ENCODE data around the gene BCAS1. TPM values are rescaled to one million over a fixed set of nuclear protein-coding genes. Genes with fewer than 3 reads are reported as not detected.

BCAS1 gene
- total RNA-seq, 4 donors from 2014 or later = 0.35 to 1.0 TPM; not detected in 2

- Histone ChIP-seq H3K4me3 (no peak overlapping the region), H3K36me3 (no peaks in the 10 kb centered on the region), H3K27me3 (no peaks in the 10 kb centered on the region), H3K4me1 (peaks cover 0 to 24% (median 9%) of the 10 kb centered on the region in 3 donors), H3K27ac (no peak overlapping the region), H3K9me3 (no peaks in the 10 kb centered on the region)
- WGBS, 2 donors (ENCODE audit: low coverage in 1 of 2) = 64 to 66% methylated on average over 3 of the region's 3 CpGs
- ATAC-seq = no peak
- no peak for TF ChIP-seq EP300 (IDR thresholded peaks at IDR 0.05)
- TF ChIP-seq, protein P1, sequence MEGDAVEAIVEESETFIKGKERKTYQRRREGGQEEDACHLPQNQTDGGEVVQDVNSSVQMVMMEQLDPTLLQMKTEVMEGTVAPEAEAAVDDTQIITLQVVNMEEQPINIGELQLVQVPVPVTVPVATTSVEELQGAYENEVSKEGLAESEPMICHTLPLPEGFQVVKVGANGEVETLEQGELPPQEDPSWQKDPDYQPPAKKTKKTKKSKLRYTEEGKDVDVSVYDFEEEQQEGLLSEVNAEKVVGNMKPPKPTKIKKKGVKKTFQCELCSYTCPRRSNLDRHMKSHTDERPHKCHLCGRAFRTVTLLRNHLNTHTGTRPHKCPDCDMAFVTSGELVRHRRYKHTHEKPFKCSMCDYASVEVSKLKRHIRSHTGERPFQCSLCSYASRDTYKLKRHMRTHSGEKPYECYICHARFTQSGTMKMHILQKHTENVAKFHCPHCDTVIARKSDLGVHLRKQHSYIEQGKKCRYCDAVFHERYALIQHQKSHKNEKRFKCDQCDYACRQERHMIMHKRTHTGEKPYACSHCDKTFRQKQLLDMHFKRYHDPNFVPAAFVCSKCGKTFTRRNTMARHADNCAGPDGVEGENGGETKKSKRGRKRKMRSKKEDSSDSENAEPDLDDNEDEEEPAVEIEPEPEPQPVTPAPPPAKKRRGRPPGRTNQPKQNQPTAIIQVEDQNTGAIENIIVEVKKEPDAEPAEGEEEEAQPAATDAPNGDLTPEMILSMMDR (IDR thresholded peaks at IDR 0.05) = no peak
- no peak for TF ChIP-seq POLR2A (IDR thresholded peaks at IDR 0.05)
- TF ChIP-seq POLR2AphosphoS5 (IDR thresholded peaks at IDR 0.05) = no peak
Measured at GRCh38 chr20:53930651-53931504, 139.5 kb downstream of the BCAS1 start.

DNA sequence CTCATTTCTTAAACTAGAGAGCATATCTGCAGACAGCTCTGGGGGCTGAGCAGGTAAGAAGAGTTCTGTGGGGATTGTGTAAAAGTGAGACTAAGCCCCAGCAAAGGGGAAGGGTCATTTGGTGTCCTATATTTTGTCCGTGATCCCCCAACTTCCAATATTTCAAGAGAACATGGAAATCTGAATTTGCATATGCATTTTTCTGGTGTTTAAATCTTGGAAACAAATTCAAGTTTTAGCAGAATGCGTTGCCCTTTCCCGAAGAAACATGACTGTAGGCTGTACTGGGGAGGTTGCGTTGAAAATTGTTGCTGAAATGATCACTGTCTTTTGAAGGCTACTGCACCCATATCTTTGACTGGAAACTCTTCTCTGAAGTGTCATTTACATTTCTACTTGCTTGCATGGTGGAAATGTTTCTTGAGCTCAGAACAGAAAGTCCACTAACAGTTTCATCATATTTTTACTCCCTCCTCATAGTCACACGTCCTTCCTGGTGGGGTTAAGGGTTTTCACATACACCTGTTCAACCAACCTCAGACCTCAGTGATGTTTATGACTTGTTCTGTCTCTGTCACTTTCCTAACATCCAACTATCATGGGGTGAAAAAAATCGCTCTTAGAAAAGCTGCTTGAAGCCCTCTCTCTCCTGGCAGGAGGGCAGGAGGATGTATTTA, 140.3 kb downstream of the BCAS1 start:
- Histone ChIP-seq H3K4me3 (no peak overlapping the region), H3K9me3 (no peaks in the 10 kb centered on the region), H3K27me3 (no peaks in the 10 kb centered on the region), H3K4me1 (peaks cover 0 to 17% (median 6%) of the 10 kb centered on the region in 3 donors), H3K27ac (no peak overlapping the region), H3K36me3 (no peaks in the 10 kb centered on the region)
- ATAC-seq = no peak
- TF ChIP-seq POLR2AphosphoS5 (IDR thresholded peaks at IDR 0.05) (no peak), POLR2A (IDR thresholded peaks at IDR 0.05) (no peak), EP300 (IDR thresholded peaks at IDR 0.05) (no peak)
- TF ChIP-seq, protein P1 (IDR thresholded peaks at IDR 0.05) = no peak
- 77 to 89% methylated on average over 4 to 6 of the region's 6 CpGs for WGBS, 2 donors (ENCODE audit: low coverage in 1 of 2)

GRCh38 chr20:53929399-53929798, 141.0 kb downstream of the BCAS1 start:
- H3K4me3 ChIP-seq = no peak overlapping the region
- no peak for ATAC-seq
- H3K27ac ChIP-seq = no peak overlapping the region
- WGBS, 2 donors (ENCODE audit: low coverage in 1 of 2) = 85 to 90% methylated on average over 2 of the region's 2 CpGs
- H3K27me3 ChIP-seq = no peaks in the 10 kb centered on the region
- no peaks in the 10 kb centered on the region for H3K9me3 ChIP-seq
- TF ChIP-seq EP300 (IDR thresholded peaks at IDR 0.05) (no peak), POLR2A (IDR thresholded peaks at IDR 0.05) (no peak), POLR2AphosphoS5 (IDR thresholded peaks at IDR 0.05) (no peak)
- TF ChIP-seq, protein P1 (IDR thresholded peaks at IDR 0.05) = no peak
- H3K36me3 ChIP-seq = no peaks in the 10 kb centered on the region
- H3K4me1 ChIP-seq = peaks cover 0 to 10% (median under 1%) of the 10 kb centered on the region in 3 donors

DNA sequence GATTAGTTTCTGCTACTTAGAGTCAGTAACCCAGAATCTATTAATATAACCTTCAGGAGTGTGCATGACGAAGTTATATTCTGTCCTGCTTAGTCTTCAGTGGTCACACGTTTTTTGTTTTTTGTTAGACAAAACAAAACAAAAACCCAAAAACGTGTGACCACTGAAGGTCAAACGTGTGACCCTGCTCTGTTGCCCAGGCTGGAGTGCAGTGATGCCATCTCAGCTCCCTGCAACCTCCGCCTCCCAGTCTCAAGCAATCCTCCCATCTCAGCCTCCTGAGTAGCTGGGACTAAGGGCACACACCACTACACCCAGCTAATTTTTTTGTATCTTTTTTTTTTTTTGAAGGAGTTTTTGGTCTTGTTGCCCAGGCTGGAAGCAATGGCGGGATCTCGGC, 142.4 kb downstream of the BCAS1 start:
- Histone ChIP-seq H3K36me3 (no peaks in the 10 kb centered on the region), H3K27ac (no peak overlapping the region), H3K27me3 (no peaks in the 10 kb centered on the region), H3K4me1 (peaks cover 0 to 14% (median 0%) of the 10 kb centered on the region in 3 donors), H3K9me3 (no peaks in the 10 kb centered on the region), H3K4me3 (no peak overlapping the region)
- 77 to 83% methylated on average over 6 to 7 of the region's 7 CpGs for whole genome bisulfite sequencing, 2 donors (ENCODE audit: low coverage in 1 of 2)
- no peak for TF ChIP-seq POLR2AphosphoS5 (IDR thresholded peaks at IDR 0.05)
- TF ChIP-seq EP300 (IDR thresholded peaks at IDR 0.05) = no peak
- TF ChIP-seq POLR2A (IDR thresholded peaks at IDR 0.05) = no peak
- TF ChIP-seq, protein P1 (IDR thresholded peaks at IDR 0.05) = no peak
- no peak for ATAC-seq
